Measurements from ENCODE around the gene MYH7.

DNA sequence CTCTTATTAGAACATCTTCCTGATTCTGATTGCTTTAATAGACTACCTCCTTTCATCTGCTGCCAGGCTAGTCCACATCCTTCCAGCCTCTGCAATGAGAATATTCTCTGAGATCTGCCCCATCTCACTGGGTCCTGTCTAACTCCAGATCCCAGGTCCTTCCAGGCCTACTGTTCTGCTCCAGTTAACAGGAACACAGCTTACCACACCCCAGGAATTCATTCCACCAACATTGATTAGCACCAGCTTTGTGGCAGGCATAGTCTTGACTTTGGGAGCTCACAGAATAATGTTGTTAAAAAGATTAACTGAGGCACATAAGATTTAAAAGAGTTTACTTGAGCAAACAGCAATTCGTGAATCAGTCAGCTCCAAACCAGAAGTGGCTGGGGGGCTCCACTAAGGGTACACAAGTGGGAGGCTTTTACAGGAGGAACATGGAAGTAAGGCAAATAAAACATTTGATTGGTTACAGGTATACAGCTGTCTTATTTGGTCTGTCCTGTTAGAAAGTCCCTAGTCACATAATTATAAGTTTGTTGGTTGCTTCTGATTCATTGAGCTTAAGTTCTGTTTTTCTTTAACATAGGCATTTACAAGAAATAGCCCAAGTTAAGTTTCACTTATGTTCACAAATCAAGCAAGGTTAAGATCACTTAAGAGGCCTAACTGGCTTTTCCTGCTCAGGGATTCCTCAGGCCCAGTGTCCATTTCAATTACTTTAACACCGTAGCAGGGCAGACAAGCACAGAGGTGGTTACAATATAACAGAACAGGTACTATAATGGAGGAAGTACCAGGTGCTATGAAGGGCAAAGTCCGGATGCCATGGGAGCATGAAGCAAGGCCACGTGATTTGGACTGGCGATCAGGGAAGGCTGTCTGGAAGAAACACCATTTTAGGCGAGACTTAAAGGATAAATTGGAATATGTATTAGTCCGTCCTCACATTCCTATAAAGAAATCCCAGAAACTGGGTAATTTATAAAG is 12.2 kb upstream of the MYH7 start:
- TF ChIP-seq, protein P1, sequence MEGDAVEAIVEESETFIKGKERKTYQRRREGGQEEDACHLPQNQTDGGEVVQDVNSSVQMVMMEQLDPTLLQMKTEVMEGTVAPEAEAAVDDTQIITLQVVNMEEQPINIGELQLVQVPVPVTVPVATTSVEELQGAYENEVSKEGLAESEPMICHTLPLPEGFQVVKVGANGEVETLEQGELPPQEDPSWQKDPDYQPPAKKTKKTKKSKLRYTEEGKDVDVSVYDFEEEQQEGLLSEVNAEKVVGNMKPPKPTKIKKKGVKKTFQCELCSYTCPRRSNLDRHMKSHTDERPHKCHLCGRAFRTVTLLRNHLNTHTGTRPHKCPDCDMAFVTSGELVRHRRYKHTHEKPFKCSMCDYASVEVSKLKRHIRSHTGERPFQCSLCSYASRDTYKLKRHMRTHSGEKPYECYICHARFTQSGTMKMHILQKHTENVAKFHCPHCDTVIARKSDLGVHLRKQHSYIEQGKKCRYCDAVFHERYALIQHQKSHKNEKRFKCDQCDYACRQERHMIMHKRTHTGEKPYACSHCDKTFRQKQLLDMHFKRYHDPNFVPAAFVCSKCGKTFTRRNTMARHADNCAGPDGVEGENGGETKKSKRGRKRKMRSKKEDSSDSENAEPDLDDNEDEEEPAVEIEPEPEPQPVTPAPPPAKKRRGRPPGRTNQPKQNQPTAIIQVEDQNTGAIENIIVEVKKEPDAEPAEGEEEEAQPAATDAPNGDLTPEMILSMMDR (IDR thresholded peaks at IDR 0.05) = no peak
- TF ChIP-seq POLR2A (IDR thresholded peaks at IDR 0.05) = no peak
